ENCODE data around the gene FASTKD2.
"Not testable (repeated sequence)": the region's sequence is repeated elsewhere in the genome, so short reads cannot be mapped to it uniquely, and the experiment has no call there.

Gene FASTKD2

DNA sequence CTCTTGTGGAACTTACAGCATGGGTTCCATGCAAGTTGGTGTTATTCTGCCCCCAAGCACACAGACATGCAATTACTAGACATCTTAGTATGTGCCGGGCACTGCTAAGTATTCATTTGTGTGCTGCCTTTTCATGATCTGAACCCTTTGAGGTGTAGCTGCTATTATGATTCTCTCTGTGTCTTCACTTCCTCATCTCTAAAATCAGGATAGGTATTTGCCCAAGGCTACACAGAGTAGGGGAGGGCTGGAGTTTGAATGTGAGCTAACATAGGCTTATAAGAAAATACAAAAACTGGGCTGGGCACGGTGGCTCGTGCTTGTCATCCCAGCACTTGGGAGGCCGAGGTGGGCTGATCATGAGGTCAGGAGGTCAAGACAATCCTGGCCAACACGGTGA, 27.2 kb downstream of the FASTKD2 start:
- DNase-seq = no peak

DNA sequence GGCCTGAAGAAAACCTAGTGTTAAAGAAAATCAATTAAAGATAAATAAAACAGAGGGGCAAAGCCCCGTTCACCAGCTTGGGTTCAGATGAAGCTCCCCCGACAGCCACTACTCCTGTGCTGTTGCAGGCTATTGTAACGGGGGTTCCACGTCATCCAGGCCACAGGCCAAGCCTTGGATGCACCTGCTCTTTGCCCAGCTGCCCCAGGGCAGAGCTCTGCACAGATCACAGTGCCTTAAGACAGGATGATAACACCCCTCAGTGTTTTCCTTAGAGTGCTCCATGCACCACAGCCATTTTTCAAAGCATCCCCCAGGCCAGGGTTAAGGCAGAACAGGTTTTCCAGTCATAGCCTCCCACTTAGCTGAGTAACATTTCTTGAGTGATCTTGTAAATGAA, 32.0 kb downstream of the FASTKD2 start:
- no peak for DNase-seq

DNA sequence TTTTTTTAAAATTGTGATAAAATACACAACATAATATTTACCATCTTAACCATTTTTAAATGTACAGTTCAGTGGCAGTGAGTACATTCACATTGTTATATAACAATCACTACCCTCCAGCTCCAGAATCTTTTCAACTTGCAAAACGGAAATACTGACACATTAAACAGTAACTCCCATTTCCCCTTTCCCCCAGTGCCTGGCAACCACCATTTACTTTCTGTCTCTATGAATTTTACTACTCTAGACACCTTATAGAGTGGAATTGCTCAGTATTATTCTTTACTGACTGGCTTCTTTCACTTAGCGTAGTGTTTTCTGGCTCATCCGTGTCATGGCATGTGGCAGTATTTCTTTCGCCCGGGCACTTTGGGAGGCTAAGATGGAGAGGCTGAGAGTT, 32.6 kb downstream of the FASTKD2 start:
- DNase-seq = no peak

DNA sequence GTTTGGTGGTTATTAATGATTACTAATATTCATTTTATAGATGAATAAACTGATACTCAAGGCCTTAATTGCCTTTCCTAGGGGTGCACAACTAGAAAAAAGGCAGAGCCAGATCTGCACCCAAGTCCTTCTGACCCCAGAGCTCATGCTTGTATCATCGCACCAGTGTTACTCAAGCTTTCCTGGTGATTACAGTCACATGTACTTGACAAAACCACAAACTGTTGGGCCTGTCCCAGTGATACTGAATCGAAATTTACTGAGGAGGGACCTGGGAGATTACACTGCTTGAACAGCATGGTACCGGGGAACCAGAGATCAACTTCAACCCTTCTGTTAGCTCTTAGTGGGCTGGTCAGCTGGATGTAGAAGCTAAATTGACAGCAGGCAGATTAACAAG, 33.7 kb downstream of the FASTKD2 start:
- DNase-seq = no peak

DNA sequence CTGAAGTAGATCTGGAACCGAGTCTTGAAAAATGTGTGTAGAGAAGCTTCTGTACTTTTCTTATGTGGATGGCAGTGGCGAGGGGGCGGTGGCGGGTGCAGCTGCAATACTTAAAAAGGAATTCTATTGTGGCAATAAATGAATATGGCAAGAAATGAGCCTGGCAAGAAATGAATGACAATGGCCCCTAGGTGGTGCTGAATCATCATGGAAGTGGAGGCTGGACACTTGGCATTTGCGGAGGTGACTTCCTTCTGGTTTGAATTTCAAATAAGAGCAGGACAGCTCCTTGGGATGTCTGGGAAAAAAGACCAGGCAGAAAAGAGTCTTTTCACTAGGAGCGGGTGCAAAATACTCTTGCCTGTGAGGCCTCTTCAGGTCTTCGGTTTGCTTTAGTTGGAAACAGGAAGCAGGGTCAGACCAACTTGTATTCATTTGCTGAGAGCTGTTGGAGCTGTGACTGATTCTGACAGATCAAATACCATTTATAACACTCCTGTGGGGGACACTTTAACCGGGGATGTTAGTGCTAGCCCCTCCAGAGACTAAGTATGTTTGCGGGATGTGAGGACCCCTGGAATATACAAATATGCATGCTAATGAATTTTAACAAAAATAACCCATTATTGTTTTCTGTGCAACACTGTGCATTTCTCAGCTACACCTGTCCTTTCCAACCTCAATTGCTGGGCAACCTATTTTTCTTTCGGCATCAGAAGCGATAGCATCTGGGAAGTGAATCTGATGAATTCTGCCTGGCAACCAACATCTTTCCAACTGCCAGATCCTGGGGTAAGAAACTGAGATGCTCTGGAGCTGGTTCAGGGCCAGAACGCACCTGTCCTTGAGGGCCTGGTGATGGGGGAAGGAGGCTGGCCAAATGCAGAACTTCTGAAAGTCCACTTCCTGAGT, 35.4 kb downstream of the FASTKD2 start:
- peak; percentile 18 for DNase-seq

DNA sequence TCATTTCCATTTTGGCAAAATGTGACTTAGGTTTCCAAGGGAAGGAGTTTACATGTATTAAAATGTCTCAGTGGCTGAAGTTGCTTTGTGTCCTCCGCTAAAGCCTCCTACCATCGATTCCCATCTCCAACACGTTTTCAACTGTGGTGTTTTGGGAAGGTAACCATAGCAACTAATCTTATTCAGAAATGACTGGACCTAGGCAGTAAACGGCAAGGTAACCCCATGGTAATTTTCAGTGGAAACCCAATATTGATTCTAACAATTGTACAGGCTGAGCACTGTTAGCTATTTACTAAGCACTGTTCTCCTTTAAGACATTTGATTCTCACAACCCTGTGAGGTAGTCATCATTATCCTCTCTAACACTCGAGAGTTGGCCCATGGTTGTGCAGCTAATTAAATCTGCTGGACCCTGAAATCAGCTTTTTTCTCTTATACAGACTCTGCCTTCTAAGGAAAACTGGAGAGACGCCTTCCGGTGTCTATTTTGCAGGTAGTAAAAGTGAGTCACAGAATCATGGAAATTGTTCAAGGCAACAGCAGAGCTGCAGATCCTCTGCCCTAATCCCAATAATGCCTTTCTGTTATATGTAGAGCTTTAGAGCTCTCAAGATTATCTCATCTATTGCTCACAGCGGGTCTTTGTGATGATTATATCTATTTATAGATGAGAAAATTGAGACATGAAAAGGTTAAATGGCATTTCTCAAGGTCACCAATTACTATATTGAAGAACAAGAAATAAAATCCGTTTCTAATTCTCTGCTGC, 36.2 kb downstream of the FASTKD2 start:
- DNase-seq = no peak

DNA sequence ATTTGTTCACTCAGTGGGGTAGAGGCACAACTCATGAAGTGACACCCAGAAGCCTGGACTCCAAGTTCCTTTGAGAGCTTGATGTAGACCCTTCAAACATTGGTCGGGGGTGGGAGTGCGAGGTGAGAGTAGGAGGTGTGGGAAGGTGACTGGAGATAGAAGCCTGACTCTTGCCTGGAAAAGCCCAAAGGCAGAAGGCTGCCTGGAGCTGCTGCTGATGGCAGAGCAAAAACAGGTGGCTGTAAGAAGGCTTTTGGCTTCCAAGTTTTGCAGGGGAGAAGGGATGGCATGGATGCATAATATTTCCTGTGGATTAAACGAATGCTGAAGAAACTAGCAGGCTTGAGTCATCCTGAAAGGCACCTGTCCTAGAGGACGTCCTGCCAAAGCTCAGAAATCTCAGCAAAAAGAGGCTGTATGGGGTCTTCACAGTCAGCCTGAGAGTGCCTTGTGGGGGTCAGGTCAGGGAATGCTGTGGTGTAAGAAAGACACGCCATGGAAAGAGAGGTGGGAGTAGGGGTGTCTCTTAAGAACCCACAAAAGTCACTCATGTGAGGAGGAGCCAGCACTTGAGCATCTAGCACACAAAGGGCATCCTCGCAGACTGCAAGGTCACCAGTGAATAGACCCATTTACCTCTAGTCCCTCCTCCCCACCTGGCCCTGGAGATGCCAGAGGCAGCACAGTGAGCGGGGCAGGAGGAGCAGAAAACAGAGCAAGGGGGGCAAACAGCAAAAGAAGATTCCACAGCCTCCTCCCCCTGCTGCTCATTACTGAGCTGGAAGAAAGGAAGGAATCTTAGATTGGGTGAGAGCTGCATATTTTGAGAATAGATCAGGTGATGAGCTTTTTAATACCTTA, 37.5 kb downstream of the FASTKD2 start:
- DNase-seq = no peak

DNA sequence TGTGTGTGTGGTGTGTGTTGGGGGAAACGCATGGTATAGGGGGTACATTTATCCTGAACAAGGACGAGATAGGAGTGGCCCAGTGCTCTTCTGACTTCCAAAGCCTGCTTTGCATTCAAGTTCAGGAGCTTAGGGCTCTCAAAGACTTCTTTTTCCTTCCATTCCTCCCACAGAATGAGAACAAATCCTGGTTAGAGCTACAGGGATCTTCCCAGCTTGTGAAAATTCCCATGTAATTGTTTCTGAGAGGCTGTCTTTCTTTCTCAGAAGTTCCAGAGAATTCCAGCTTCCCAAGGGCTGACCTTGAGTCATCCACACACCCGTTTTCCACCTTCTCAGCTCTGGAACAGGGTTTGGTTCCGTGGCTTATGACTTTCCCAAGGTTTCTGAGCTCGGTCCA, 38.9 kb downstream of the FASTKD2 start:
- no peak for DNase-seq

DNA sequence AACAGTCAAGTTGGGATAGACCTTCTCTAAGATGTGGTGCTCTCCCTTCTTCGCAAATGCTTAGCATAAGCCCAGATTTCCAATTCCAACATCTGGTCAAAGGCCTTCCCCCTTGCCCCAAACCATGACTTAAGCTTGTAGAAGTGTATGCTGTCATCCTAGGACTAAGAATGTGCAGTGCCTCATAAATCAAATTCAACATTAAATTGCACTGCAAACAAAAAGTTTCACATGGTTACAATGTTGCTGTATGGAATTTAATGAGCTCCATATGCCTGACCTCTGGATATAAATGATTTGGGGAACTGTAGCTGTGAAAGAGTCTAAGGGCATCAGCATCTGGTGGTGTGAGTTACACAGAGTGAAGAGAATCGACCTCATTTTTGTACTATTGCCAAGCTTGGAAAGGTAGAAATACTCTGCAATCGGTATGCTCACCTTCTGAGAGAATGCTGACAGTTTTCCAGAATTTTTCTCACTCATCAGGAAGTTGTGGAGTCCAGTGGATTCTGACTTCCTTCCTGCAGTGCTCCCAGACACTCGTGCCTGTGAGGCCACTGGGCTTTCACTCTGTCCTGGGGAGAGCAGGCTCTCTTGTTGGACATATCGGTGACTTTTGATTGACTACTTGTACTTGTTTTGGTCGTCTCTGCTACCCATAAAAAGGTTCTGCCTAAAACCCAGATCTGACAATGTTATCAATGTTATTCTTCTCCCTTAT, 40.6 kb downstream of the FASTKD2 start:
- DNase-seq = no peak

DNA sequence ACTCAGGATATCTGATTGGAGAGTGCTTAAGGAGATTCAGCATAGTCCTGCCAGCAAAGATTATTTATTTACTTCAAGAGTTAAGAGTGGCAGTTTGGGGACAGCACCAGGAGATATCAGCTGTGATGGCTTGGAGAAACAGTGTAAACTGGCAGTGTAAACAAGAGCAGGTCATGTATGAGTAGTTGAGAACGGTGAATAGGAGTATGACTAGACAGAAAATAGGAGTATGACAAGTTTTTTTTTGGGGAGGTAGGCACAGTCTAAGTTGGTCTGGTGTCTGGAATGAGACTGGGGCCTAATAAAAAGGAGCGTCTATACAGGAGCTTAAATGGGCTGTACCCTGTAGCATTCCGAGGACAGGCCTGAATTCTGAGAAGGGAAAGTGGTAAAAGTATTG, 42.2 kb downstream of the FASTKD2 start:
- not testable (repeated sequence) for DNase-seq

DNA sequence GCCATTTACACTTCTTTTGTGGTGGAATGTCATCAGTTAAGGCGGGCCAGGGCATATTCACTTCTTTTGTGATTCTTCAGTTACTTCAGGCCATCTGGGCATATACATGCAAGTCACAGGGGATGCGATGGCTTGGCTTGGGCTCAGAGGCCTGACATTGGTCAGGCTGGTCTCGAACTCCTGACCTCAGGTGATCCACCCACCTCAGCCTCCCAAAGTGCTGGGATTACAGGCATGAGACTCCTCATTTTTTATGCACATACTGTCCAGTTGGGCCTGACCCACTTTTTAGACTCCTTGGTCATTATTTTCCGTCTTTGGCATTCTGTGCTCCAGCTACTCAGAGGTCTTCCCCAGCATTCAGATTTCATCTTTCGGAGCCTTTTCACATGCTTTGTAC, 47.1 kb downstream of the FASTKD2 start:
- not testable (repeated sequence) for DNase-seq

DNA sequence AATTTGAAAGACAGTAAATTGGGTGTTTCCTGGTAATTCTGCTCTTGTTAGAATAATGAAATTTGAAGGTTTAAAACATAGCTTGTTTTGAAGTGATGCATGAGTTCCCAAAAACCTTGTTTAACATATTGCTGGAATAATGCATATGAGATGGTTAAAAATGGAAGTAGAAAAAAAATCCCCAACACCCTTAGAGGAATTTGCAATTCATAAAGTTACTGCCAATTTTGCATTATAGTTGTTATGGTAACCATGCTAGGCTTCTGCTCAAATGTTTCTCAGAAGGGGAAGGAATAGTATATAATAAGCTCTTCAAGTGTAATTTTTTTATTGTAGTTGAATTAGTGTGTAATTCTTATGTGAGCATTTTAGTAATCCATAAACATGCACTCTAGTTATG, 49.1 kb downstream of the FASTKD2 start:
- no peak for DNase-seq

DNA sequence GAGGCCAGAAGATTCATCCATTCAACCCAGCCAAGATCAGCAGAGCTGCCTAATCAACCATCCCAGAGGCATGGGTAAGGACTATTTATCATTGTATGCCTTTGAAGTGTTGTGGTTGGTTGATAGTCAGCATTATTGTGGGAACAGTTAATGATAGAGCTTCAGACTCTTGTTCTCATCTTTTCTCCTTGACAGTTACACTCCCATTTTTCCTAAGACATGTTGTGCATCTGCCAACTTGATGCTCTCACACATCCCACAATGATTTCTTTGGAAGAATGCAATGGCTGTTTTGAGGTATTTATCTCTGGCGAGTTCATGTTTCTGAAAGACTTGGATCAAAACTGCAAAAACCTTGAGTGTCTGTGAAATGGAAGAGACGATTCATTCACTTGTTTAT, 55.4 kb downstream of the FASTKD2 start:
- DNase-seq = no peak

DNA sequence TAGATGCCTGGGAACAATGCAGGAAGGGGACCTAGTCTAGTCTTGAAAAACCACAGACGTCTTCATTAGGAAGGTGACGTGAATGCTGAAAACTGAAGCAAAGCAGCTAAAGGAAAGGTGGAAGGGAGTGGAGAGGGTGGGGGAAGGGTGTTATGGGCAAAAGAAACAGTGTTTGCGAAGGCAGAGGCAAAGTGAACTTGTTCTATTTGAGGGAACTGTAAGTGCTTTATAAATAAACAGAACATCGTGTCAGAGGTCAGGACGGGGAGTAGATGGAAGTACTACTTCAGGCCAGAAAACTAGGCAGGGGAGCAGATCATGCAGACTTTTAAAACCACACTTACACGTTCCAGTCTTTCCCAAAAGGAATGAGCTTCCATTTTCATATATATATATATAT, 57.8 kb downstream of the FASTKD2 start:
- DNase-seq = no peak

DNA sequence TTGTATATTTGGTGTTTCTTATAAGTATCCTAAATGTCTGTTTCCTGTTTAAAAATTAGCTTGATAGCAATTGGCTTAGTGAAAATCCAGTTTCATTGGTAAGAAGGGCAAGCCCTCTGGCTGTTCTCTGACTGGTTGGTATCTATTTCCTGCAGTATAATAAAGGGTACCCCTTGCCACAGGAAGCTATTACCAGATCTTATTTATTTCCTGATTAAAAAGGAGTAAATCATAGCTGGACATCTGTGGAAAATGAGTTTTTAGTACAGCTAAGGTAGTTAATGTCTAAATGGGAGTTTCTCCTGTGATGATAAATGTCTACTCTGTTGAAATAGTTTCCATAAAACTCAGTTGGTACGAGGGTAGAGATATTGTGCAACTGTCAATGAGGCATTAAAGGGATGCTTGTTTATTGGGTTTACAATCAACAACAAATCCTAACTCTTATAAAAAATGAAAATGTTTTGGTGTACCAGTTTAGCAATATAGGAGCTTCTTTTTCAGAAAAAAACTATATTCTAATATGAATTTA, 58.7 kb downstream of the FASTKD2 start:
- no peak for DNase-seq

DNA sequence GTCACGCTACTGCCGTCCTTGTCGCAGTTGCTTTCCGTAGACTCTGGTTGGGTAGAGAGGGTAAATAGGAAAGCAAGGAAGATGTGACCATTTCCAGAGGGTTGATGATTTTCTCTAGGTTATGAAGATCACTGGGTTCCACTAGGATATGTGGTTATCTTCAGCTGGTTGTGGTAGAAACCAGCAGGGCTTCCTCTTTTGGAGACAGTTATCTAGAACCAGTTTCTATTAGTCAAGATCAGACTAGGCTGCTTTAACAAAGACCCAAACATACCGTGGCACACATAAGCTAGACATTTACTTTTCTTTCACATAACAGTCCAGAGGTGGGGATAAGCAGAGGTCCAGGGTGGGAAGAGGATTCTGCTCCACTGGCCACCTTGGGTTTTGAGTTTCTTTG, 59.6 kb downstream of the FASTKD2 start:
- DNase-seq = no peak

DNA sequence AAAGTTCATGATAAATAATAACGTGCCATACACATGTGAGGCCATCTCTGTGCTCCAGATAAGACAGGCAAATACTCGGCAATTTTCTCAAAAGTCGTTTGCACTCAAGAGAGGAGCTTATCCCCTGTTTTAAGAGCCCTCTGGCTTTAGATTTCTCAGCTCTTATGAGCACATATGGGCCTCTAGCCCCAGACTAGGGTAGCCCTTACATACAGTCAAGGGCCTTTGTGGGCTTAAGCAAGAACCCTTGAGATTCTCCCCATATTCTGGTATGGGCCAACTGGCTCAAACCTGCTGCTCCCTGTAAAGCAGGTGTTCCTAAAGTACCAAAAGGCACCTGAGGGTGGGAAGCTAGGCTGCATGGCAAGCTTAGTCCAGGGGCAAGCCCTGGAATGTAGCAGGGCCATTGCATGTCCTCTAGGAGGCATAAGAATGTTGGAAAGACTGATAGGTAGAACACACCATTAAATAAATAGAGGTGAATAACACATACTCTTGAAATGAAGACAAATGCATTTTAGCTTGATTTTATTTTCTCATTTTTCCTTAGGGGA, 66.1 kb downstream of the FASTKD2 start:
- no peak for DNase-seq

DNA sequence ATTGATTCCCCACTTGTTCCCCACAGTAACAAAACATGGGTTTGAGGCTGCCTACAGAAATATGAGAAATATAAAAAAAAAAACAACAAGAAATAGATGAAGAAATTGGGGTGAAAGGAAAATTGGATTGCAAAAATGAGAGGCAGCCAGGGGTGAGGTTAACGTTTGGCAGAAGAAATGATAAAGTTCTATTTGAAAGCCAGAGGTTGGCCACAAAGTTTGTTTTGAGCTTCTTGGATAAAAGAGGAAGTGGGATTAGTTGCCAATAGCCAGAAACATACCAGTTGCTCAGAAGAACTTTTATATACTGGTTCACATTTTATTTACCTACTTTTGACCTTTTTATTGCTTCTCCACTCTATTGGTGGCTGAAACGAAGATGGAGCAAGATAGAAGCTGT, 67.5 kb downstream of the FASTKD2 start:
- DNase-seq = no peak

DNA sequence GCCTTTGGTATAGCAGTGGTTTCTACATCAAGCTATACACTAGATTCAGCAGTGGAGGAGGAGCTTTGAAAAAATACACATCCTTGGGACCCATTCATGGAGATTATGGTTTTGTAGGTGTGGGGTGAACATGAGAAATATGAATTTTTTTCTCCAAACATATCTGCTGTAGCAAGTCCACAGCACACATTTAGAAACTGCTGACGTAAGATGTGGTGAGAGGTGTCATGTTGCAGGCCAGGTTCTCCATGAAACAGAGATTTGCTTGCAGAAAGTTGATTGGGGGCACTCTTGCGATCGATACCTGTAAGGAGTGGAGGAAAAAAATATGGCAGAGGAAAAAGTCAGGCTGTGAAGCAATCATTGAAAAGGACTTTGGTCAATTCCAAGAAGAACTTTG, 67.9 kb downstream of the FASTKD2 start:
- DNase-seq = no peak

DNA sequence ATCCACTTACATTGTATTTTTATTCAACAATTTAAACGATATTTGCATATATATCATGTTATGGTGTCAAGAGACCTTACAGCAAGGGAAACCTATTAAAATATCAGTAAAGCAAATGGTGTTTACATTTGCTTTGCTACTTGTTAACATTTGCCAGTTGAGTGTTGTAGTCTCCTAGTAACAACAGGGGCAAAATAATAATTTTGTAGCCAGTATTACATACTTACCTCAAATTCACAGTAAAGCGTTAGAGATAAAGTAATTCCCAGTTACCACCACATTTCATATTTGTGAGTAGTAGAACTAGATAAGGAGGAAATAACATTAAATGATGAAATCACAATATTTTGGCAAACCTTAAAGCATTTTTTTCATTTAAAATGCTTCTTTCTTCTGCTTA, 71.3 kb downstream of the FASTKD2 start:
- no peak for DNase-seq

DNA sequence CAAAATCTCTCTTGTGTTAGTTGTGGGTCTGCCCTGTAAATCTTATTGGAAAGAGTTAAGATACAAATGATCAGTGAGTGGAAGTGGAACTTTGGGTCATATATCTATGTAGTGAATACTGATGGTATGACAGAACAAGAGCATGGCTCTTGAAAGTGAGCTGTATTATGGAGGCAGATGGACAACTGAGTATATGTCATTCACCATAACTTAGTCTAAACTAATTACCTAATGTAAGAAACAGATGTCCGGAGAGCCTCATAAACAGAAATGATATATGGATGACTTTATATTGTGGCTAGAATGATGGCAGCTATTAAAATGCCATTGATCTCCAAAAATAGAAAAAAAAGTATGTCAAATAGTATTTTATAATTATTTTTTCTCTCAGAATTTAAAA, 72.4 kb downstream of the FASTKD2 start:
- no peak for DNase-seq

DNA sequence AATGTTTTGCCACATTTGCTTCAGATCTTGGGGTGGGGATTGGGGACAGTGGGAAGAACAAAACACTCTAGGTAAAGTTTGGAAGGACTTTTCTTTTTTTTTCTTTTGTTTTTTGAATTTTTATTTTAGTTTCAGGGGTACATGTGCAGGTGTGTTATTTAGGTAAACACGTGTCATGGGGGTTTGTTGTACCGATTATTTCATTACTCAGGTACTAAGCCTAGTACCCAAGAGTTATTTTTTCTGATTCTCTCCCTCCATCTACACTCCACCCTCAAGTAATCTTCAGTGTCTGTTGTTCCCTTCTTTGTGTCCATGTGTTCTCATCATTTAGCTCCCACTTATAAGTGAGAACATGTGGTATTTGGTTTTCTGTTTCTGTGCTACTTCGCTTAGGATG, 73.3 kb downstream of the FASTKD2 start:
- DNase-seq = no peak
